Endothelial cell of umbilical vein (primary cell): ENCODE measurements around the gene ZNF652. TPM values are rescaled to one million over a fixed set of nuclear protein-coding genes. Genes with fewer than 3 reads are reported as not detected.

Source experiments
- BruUV-seq: library from RNA; stranded (reverse); fragments of 400-500 nt; replicated peaks from 2 replicates; lab custom pipeline; 2021; lab: Mats Ljungman, UMichigan
- CTCF ChIA-PET: fragments of 300-600, 350-600 bp; sonication (Branson Sonifier 250); formaldehyde crosslinking; loops from one replicate; lab custom pipeline; 2021; ENCODE audit warnings: antibody characterized with exemption, inconsistent platforms; lab: Charles Lee
- POLR2A ChIA-PET: fragments of 300-600, 350-600 bp; sonication (Branson Sonifier 250); formaldehyde crosslinking; loops from one replicate; lab custom pipeline; 2021; ENCODE audit warnings: antibody characterized with exemption, inconsistent platforms; lab: Charles Lee
- DNase-seq: peaks from one replicate; pipeline ENCODE4 v3.0.0-alpha.2; 2011; ENCODE audit warnings: low read depth, low spot score
- FAIRE-seq: peaks from 2 replicates; lab custom pipeline; 2011; peaks lifted over from hg19 to GRCh38; lab: Jason Lieb, UNC
- H2AFZ ChIP-seq: 2 replicates; pipeline ENCODE4 v1.6.0; 2012; ENCODE audit warnings: low read depth, low read length, control low read depth, inconsistent platforms
- H3K27ac ChIP-seq: 2 replicates; pipeline ENCODE4 v1.5.1; 2011; ENCODE audit warnings: low read depth, mild to moderate bottlenecking, control low read depth, low read length, moderate library complexity; ENCODE audit not compliant: insufficient read depth
- H3K27me3 ChIP-seq, 2 experiments: 2 replicates each; pipeline versions ENCODE4 v1.6.0 to v1.6.1; 2011; ENCODE audit warnings: low read length in 2 of 2, mixed read lengths in 1 of 2; ENCODE audit not compliant: control insufficient read depth in 2 of 2, insufficient read depth in 2 of 2
- H3K36me3 ChIP-seq, 2 experiments: 2 replicates in 1 of 2; 3 replicates in 1 of 2; pipeline ENCODE4 v1.5.1; 2011; ENCODE audit warnings: low read length in 2 of 2, mild to moderate bottlenecking in 1 of 2, moderate library complexity in 1 of 2; ENCODE audit not compliant: control insufficient read depth in 2 of 2, insufficient read depth in 2 of 2; ENCODE audit errors: extremely low read depth in 1 of 2
- H3K4me1 ChIP-seq: 3 replicates; pipeline ENCODE4 v1.5.1; 2011; ENCODE audit warnings: mild to moderate bottlenecking, low read length; ENCODE audit not compliant: control insufficient read depth, insufficient read depth; ENCODE audit errors: extremely low read depth
- H3K4me2 ChIP-seq: 2 replicates; pipeline ENCODE4 v1.6.1; 2011; ENCODE audit warnings: low read length, control low read depth, mixed read lengths; ENCODE audit not compliant: insufficient read depth
- H3K4me3 ChIP-seq, 3 experiments: fragments of 200-600 bp in 1 of 3; sonication (generic), shearing (Covaris generic) in 1 of 3; replicated peaks in 1 of 3; 2 replicates each; pipeline ENCODE4 v1.5.1; 2011 to 2016; ENCODE audit warnings: control low read depth in 3 of 3, low read length in 3 of 3, mild to moderate bottlenecking in 2 of 3, inconsistent platforms in 1 of 3, low read depth in 1 of 3, moderate library complexity in 1 of 3; ENCODE audit not compliant: insufficient read depth in 1 of 3
- H3K79me2 ChIP-seq: 2 replicates; pipeline ENCODE4 v1.6.0; 2012; ENCODE audit warnings: low read length, inconsistent platforms; ENCODE audit not compliant: control insufficient read depth, insufficient read depth
- H3K9ac ChIP-seq: replicated peaks from 2 replicates; pipeline ENCODE3; 2011; ENCODE audit warnings: low read length, control low read depth; ENCODE audit not compliant: insufficient read depth; ENCODE audit errors: extremely low read depth
- H3K9me1 ChIP-seq: replicated peaks from 3 replicates; pipeline ENCODE4 v1.6.0; 2011; ENCODE audit warnings: mild to moderate bottlenecking, low read length; ENCODE audit not compliant: control insufficient read depth, insufficient read depth; ENCODE audit errors: extremely low read depth
- H3K9me3 ChIP-seq: replicated peaks from 2 replicates; pipeline ENCODE4 v1.5.1; 2012; ENCODE audit warnings: low read length, inconsistent platforms; ENCODE audit not compliant: control insufficient read depth, insufficient read depth
- H4K20me1 ChIP-seq: replicated peaks from 2 replicates; pipeline ENCODE3; 2011; ENCODE audit warnings: mild to moderate bottlenecking, low read length; ENCODE audit not compliant: control insufficient read depth, insufficient read depth; ENCODE audit errors: extremely low read depth
- CTCF ChIP-seq, 2 donors: IDR thresholded peaks; 1 replicate in 1 of 2; 2 replicates in 1 of 2; pipeline ENCODE4 v1.5.1; 2011; ENCODE audit warnings: low read length in 2 of 2, mild to moderate bottlenecking in 2 of 2, moderate library complexity in 2 of 2, control low read depth in 1 of 2, inconsistent platforms in 1 of 2, low read depth in 1 of 2; ENCODE audit not compliant: insufficient read depth in 1 of 2; ENCODE audit errors: extremely low read depth in 1 of 2
- EZH2 ChIP-seq: IDR thresholded peaks from 2 replicates; pipeline ENCODE4 v1.6.1; 2012; ENCODE audit warnings: borderline replicate concordance, low read depth, mild to moderate bottlenecking, moderate library complexity, low read length, inconsistent platforms; ENCODE audit not compliant: severe bottlenecking
- FOS ChIP-seq: IDR thresholded peaks from 2 replicates; pipeline ENCODE4 v1.6.1; 2011; ENCODE audit warnings: mild to moderate bottlenecking, low read length, moderate library complexity, borderline replicate concordance; ENCODE audit not compliant: insufficient read depth
- GATA2 ChIP-seq: IDR thresholded peaks from 2 replicates; pipeline ENCODE4 v1.7.0; 2011; ENCODE audit warnings: low read depth, mild to moderate bottlenecking, moderate library complexity, mixed read lengths, low read length; ENCODE audit not compliant: insufficient read length, insufficient read depth
- JUN ChIP-seq: IDR thresholded peaks from 2 replicates; pipeline ENCODE4 v1.6.1; 2011; ENCODE audit warnings: borderline replicate concordance, low read depth; ENCODE audit not compliant: insufficient read length, insufficient read depth
- MAX ChIP-seq: IDR thresholded peaks from 2 replicates; pipeline ENCODE4 v1.6.1; 2011; ENCODE audit not compliant: insufficient read depth, insufficient read length
- MYC ChIP-seq: IDR thresholded peaks from one replicate; pipeline ENCODE4 v1.6.1; 2011; ENCODE audit warnings: mild to moderate bottlenecking, low read depth, low read length
- POLR2A ChIP-seq: IDR thresholded peaks from 2 replicates; pipeline ENCODE4 v1.6.1; 2012; ENCODE audit warnings: low read depth, mild to moderate bottlenecking, control low read depth, low read length
- POLR2AphosphoS5 ChIP-seq: IDR thresholded peaks from 2 replicates; pipeline ENCODE4 v1.6.1; 2012; ENCODE audit warnings: low read depth, mild to moderate bottlenecking, control low read depth, low read length, moderate library complexity; ENCODE audit not compliant: insufficient read depth
- dilution Hi-C: fragments of 300-500 bp; cut with MboI; formaldehyde crosslinking; loops from one replicate; pipeline ENCODE4 v1.15.0; 2019; ENCODE audit warnings: low sequenced_read_pairs; ENCODE audit not compliant: extremely low pct_ligation_motif_present
- intact Hi-C: fragments of 100-400 bp; cut with micrococcal nuclease; formaldehyde crosslinking; loops from one replicate; pipeline ENCODE4 v1.10.0; 2022
- polyA plus RNA-seq, 4 experiments: library from polyadenylated mRNA; depleted of rRNA in 3 of 4; stranded (reverse) in 3 of 4; unstranded in 1 of 4; fragments of >200 nt; gene quantifications; 2 replicates each; pipeline versions ENCODE4 v1.2.1 to v1.2.3, GENCODE V29; 2011 to 2012; ENCODE audit warnings: missing spikeins in 1 of 4
- total RNA-seq: library from RNA; stranded (reverse); gene quantifications from 2 replicates; pipeline ENCODE4 v1.2.3, GENCODE V29; 2021

ZNF652 gene
- total and polyA plus RNA-seq, 2 donors (not counting 3 experiments of a cell fraction or from before 2014, with no cell fraction given), result 6.1 to 18.6 TPM

DNA sequence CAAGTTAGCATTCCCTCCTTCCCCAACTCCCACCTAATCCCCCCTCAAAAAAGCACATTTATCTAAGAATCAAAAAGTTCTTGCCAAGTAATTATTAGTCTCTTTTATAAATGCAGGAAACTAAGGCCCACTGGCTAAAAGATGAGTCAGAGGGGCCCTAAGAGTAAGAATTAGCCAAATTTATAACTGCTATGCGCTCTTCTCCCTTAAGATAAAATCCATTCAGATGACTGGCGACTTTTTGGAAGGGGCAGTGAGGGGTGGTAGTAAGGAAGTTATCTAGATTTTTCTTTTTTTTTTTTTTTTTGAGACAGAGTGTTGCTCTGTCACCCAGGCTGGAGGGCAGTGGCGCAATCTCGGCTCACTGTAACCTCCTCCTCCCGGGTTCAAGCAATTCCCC is 17.1 kb downstream of the ZNF652 start:
- intact Hi-C loops (no loop called here), dilution Hi-C loops (no loop called here)
- Histone ChIP-seq H3K4me2 (no peak overlapping the region), H3K36me3 (no peaks in the 10 kb centered on the region), H3K9ac (no peak overlapping the region), H3K27ac (no peak overlapping the region), H3K4me3 (no peak overlapping the region), H3K27me3 (no peaks in the 10 kb centered on the region), H2AFZ (no peak overlapping the region), H3K79me2 (peaks cover 16% of the 10 kb centered on the region), H4K20me1 (peaks cover 2% of the 10 kb centered on the region), H3K9me3 (no peaks in the 10 kb centered on the region), H3K9me1 (no peaks in the 10 kb centered on the region), H3K4me1 (no peaks in the 10 kb centered on the region)
- TF ChIP-seq FOS, result no peak
- no peak for TF ChIP-seq POLR2A
- no peak for TF ChIP-seq GATA2
- TF ChIP-seq POLR2AphosphoS5, result no peak
- TF ChIP-seq MAX, result no peak
- no peak for TF ChIP-seq CTCF (IDR thresholded peaks at IDR 0.05; ENCODE audit: extremely low read depth in 1 of 2, insufficient read depth in 1 of 2, low read depth in 1 of 2, low read length in 2 of 2)
- TF ChIP-seq MYC, result no peak
- no peak for TF ChIP-seq JUN
- no peak for TF ChIP-seq EZH2
- POLR2A ChIA-PET, result no interaction called here
- no TSS peak for BruUV-seq
- no peak for FAIRE-seq
- DNase-seq, result no peak
- CTCF ChIA-PET, result interaction anchor here (0.7 kb wide), 1 partner anchor 56 kb away, joined by 3 read pairs; no protein-coding TSS in a partner anchor
